Fibroblast of skin of back (primary cell): ENCODE data around the gene LHFPL3.

ENCODE experiments used
- DNase-seq: peaks from one replicate; pipeline ENCODE4 v3.0.0-alpha.2; 2013

Gene LHFPL3

DNA sequence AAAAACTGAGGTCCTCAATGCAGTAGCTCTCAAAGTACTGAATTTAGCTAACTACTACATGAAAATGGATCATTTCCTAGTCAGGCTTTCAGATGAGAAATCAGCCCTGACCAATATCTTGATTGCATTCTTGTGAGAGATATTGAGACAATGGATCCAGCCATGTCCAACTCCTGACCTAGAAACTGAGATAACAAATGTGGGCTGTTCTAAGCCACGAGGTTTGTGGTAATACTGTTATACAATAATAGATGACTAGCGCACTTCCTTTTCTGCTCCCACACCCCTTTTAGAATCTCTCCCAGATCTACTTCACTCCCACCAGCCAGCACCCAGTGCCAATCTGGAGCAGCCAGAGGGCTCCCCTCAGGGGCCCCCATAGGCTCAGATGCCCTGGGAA lies 476.3 kb downstream of the LHFPL3 start:
- DNase-seq: no peak

DNA sequence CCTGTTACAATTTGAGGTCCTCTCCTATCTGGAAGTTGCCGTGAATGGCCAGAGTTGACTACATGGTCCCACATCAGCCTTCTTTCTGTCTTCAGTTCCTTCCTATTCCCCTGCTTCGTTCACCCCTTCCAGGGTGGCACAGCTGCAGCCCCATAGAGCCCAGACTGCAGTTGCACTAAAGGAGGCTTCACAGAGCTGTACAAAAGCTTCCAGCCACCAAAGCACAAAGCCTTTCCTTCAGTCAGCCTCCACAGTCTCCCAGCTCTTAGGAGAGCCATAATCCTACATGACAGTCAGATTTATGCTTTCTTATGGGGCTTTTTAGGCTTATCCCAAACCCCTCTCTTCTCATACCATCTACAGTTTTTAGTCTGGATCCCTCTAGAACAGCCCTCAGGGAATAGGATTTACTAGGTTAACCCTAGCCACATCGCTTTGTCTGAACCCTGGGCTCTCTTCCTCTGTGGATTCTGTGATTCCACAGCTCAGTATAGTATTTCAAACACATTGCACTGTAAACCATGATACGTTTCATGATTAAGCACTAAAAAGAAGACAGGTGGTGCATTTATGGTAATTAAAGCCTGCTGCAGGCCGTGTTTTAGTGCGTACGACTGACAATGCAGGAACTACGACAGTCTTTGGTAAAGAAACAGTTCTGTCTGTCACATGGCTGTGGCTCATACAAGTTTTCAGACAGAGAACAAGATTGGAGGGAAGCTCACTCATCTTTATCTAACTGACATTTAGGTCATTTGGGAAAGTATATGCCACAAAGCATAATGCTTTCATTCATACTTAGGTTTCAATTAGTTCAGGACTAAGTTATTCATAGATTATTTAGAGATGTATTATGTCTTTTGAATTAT lies 477.3 kb downstream of the LHFPL3 start:
- no peak for DNase-seq

DNA sequence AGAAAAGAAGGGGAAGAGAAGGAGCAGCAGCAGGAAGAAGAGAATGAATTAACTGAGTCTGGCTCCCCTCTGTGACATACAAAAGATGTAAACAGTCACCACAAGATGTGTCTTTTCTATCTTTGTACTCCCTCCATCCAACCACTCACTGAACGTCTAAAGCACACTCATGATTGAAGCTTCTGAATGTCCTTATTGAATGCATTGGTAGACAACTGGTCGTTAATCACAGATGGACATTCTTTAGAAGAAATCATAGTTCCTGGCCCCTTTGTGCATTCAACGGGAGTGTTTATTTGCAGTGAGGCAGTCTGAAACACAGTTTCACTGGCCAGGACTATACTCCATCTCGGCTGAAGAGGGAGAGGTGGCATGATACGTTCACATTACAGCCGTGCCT lies 479.3 kb downstream of the LHFPL3 start:
- DNase-seq: no peak

DNA sequence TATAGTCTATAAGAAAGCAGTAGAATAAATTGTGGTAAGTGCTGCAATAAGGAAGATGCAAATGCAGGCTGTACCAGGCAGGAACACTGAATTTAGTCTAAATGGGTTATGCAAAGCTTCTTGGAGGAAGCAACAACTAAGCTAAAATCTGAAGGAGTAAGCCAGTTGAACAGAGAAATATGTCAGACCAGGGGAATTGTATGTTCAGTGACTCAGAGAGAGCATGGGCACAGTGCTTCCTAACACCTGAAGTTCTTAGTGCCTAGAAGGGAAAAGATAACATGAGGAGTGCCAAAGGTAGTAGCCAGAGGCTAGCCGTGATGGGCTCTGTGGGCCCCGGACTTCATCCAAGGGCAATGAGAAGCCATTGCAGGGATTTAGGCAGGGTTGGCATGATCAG lies 481.5 kb downstream of the LHFPL3 start:
- no peak for DNase-seq

DNA sequence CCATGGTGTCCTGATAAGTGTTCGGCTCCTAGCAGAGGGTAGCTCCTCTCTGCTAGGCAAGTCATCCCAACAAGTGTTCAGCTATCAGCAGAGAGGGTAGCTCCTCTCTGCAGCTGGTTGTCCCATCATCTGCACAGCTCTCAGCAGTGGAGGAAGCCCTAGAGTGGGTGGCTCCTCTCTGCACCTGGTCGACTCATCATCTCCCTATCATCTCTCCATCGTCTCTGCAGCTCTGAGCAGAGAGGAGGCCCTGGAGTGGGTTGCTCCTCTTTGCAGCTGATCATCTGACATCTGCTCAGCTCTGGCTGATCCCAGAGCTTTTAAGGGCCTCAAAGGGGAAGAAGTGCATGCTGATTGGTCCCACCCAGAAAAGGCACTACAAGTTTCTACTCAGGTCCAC lies 485.7 kb downstream of the LHFPL3 start:
- no peak for DNase-seq

DNA sequence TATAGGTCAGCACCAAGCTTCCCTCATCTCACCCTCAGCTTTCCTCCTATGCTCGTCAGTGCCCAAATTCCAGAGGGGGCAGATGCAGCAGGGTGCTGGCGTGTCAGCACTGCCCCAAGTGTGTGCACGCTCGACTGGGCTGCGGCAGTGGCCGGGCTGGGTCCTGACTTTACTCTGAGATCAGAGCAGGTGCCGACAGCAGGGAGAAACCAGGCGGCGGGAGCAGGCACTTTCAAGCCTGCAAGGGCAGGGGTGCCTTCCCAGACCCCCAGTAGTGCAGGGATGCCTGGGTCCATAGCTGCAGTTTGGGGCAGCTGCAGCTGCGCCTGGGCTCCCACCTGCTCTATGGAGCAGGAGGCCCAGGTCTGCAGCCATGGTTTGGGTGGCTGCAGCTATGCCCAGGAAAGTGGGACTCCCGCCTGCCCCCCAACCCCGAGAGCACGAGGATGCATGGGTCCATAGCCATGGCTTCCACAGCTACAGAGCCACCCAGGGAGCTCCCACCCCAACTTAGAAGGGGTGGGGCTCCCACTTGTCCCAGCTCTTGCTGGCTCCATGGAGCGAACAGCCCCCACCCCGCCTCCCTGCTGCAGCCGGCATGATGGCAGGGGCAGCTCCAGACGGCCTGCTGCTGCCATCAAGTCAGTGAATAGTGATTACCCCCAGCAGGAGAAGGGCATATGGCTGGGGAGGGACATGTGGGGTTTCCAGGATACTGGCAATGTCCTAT lies 486.4 kb downstream of the LHFPL3 start:
- no peak for DNase-seq

DNA sequence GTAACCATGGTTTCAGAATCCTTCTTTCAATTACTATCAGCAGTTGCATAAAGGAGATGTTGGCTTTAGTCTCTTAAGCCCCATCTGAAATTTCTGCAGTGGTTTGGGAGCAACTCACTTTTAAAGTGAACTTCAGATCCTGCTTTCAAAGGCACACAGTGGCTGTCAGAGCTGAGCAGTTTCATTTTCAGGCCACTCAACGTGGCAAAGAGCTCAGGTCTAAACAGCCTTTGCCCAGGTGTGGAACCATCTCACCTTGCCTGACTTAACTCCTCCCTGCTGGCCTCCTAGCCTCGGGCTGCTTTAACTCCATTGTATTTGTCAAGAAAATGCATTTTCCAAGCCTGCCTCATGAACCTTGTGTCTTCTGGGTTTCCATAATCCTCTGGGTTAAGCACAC lies 488.1 kb downstream of the LHFPL3 start:
- DNase-seq: no peak

DNA sequence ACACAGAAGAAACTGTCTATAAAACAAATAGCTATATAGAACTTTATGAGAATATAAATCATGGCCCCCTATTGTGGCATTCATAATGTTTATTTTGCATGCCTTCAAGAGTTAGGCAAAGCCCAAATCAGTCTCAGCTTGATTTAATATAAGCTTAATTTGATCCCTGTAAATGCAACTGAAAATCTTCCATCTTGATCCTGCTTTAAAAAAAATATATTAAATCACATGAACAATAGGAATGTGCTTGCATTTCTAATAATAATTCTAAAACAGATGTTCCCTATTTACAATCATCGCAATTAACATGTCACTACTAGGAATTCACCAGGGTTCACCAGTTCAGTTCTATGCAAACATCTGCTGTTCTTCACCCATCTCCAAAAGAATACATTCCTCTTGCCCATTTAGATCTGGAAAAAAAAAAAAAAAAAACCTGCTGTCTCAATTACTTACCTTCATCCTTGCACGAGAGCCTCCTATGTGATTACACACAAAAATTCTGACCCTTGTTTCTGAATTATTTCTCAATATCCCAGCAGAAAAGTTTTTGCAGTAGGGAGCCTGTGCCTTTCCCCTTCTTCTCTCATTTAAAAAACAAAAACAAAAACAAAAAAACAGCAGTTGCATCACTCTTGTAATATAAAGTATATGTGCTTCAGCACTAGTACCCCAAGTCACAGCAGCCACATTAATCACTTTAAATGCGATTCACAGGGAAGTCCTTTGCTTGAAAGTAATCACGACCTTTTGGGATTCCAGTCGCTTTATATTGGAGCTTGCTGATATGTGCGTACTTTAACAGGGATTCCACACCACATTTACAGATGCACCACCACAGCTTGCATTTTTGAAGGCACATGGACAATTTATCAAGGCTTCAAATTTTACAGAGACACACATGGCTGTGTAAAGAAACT lies 490.8 kb downstream of the LHFPL3 start:
- DNase-seq: no peak

DNA sequence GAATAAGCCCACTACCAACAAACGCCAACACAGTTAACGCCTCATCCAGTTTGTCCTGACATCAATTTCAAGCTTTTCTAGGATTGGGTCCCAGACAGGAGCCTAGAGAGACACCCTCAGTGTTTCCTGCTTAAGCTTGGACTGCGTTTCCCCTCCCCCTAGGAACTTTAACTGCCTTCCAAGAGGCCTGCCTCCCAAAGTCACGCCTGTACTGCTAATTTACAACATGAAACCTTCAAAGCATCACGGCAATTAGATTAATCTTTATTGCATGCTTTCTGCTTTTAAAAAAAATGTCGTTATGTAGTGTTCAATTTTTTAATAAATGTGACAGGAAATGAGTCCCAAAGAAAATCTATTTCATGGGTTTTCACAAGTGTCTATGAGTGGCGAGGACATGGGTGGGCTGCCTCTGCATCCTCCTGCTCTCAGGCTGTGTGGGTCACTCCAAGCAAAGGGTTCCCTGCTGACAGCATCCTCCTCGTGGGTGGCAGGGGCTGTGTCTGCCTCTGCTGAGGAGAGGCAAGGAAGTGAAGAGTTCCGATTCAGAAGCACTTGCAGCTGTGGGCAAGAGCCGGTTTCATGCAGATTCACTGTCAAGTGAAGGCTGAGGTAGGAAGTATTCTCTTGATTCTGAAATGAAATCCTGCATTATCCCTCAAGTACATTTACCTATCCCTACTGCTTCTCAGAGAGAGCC lies 492.6 kb downstream of the LHFPL3 start:
- no peak for DNase-seq

DNA sequence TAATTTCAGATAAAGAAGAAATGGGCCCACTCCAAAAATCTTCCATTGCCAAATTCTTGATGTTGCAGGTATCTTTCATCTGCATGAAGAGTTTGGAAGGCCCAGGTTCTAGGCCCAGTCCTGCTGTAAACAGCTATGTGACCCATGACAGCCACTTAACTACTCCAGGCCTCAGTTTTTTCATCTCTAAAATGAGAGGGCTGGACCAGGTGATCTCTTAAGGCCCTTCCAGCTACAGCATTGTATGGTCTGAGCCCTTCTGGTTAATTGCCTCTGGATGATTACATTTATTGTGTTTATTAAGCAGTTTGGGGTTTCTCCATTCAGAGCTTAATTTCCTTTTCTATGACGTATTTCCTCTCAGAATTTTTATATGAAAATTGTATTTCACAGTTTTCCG lies 494.8 kb downstream of the LHFPL3 start:
- no peak for DNase-seq

DNA sequence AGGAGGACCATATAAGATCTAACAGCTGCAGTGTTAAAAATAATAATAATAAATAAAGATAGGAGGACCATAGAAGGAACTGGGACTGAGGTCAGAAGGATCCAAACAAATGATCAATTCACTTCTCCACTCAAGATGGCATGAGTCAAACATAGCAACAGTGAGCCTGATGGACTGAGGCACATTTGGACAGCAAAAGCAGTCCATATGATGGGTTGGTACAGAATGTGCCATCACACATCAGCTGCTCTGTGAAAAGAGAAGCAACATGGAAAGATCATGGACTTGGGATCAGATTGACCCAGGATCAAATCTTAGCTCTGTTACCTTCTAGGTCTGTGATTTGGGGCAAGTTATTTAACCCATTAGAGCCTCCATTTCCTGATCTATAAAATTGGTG lies 496.7 kb downstream of the LHFPL3 start:
- DNase-seq: no peak

DNA sequence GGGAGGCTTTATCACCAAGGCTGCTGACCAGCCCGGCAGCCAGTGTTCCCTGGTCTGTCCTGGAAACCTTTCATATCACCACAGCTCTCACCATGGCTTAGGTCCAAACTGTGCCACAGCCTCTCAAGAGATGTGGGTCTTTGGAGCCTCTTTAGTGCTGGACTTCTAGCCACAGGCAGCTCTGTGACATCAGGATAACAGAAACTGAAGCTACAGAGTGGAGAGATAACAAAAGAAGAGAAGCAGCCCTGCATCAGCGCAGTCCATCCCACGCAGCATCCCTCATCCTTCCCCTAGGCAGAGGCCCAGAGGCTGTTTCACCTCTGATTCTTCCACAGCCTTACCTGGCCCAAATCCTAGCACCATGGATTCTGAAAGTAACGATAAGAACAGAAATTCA lies 497.7 kb downstream of the LHFPL3 start:
- no peak for DNase-seq

DNA sequence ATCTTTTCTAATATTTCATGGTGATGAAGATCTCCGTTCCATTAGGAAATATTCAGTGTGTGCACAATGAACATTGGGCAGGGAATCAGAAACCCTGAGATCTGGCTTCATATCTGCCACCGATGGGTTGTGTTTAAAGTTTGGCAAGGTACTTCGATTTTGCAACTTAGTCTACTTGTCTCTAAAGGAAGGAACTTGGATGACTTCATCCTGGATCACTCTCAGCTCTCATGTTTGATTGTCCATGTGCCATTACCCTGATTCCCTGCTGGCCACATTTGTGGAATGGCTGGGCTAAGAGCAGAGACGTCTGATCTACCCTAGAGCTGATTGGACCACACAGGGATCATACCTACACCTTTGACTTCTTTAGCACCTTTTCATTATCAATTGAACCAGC lies 508.6 kb downstream of the LHFPL3 start:
- no peak for DNase-seq

DNA sequence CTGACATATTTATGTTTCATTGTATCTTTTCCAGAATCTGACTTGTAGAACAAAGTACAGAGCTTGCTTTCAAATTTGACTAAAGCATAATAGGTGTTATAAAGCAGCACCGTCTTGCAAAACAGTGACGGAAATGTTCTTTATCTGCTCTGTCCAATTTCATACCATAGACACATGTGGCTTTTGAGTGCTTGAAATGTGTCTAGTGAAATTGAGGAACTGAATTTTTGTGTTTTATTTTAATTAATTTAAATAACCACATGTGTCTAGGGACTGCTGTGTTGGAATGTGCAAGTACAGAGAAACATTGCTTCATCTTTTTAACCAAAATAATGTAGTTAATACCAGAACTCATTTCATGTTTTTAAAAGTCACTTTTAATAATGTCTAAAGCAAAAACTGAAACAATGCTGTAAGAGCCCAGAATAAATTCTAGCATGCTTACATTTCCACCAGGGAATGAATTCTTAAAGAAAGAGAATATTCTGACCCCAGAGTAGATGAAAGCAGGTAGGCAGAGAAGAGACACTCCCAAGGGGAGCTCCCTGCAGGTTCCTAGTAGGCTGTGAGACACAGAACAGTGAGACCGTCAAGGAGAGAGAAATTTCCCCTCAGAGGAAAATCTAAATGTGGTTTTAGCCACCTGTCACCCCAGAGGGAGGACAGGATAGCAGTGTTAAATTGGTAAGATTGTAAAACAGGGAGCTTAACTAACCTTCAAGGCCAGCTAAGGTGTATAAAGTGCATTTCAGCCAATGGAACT lies 510.3 kb downstream of the LHFPL3 start:
- DNase-seq: no peak

DNA sequence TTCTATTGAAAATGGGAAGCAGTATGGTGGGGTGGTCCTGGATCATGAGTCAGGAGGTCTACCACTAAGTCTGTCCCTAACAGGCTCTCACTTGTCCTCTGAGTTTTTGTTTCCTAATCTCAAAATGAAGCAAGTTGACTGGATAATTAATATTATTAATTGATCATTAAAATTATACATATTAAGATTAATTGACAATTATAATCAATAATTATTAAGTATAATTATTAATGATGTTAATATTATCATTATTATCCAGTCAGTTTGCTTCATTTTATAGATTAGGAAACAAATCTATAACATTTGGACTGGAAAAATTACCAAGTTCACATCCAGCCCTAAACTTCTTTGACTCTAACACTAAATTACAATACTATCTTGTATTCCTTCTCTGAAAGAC lies 511.4 kb downstream of the LHFPL3 start:
- DNase-seq: no peak

DNA sequence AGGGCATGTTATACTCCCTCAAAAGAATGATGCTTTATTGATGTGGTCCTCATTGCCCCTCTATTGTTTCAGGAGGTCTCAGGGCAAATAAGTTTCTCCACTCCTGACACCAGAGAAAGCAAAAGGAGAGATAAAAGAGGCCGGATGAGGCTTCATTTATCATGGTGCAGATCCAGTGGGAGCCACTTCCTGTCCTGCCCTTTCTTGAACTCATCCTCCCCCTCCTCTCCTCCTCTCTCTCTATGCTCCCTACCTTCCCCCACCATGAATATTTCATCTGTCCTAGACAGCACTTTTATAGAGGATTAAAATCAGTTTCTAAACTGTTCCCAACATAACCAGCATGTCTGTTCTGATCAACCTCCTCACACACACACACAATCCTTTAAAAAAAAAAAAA lies 513.4 kb downstream of the LHFPL3 start:
- no peak for DNase-seq

DNA sequence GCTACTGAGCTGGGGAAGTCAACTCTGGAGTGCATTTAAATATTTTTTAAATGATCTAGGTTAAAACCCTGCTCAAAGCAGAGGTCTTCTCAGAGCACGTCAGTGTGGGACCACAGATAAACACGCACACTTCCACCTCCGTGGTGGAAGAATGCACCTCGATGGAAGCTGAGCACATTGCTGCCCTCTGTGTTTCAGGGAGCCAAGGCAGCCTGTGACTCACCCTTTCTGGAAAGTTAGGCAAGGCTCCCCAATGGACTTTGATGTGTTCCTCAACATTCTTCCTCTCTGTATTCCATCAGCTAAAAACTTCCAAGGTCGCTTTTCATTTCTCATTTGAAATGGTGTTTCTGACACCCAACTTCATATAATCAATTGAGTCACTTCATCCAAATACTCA lies 514.8 kb downstream of the LHFPL3 start:
- no peak for DNase-seq

DNA sequence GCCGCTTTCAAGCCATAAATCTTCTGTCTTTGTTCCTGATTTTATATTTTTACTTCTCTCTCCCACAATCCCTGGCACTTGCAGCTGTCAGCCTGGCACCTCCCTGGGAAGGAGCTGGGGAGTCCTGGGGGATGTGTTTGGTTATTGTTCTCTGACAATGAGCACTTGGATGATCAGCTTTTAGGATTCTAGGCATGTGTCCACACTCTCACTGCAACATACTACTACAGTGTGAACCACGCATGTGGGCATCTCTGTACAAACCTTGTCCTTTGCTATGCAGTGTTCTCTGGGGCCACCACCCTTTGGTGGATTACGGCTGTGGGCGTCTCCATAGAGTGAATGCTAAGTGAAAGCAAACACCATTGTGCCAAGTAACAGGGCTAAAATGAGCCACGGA lies 517.2 kb downstream of the LHFPL3 start:
- no peak for DNase-seq

DNA sequence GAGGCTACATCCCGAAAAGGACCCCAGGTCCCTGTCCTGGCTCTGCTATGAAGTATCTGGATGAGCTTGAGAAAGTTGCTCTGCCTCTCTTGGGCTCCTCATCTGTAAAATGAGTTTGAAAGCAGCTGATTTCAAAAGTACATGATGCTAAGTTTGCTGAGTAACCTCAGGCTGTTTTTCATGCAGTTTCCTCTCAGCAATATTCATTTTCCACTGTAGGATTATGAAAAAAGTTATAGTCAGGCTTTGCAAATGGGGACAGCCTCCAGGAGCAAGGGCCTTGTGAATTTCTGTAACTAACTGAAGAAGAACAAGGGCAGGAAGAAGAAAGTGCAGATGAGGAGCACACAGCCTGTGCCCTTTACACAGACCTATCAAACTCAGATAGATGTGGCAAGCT lies 518.3 kb downstream of the LHFPL3 start:
- DNase-seq: no peak

DNA sequence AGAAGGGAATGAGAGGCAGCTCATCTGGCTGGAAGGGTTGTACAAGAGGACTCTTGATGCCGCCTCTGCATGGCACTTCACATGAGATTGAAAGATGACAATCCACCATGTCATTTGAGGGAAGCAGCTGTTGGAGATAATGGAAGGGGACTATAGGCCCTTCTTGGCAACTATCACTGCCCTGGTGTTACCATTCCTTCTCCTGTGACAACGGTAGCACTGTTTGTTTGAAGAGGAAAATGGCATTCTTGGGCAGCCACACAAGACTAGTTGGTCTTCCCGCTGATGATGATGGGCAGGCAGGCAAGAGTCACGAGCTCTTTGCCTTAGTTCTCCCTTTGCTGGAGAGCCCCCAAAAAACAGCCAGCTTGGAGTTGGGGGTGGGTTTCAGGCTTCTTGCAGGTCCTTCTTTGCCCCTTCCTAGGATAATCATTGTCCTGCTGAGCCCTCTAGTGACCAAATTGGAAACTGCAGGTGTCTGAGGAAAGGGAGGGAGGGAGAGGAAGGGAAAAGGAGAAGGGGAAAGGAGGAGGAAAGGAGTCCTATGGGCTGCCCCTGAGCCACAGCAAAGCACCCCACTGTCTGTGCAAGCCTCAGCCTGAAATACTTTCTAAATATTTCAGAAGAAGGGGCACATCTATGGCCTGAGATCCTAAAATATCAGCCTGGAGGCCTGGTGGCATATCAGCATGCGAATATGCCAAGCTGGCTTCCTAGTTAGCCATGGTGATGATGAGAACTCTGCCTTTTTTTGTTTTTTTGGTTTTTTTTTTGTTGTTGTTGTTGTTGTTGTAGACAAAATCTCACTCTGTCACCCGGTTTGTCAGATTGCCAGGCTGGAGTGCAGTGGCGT lies 520.0 kb downstream of the LHFPL3 start:
- peak; percentile 54 for DNase-seq

DNA sequence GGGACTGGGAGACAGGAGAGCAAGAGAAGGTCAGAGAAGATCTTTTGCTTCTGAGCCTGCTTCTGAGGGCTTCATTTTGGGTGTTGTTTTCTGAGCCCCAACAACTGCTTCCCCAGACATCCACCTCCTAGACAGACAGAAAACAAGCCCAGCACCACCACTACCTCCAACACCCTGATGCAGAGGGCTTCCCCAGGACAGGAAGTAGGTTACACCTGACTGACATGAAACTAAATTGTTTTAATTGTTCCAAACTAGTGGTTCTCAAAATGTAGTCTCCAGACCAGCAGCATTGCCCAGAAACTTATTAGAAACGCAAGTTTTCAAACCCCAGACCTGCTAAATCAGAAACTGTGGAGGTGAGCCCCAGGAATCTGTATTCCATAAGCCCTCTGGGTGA lies 522.0 kb downstream of the LHFPL3 start:
- DNase-seq: no peak
